ENCODE results near the gene BBC3.
"Not testable (repeated sequence)": the region's sequence is repeated elsewhere in the genome, so short reads cannot be mapped to it uniquely, and the experiment has no call there.

Gene BBC3

DNA sequence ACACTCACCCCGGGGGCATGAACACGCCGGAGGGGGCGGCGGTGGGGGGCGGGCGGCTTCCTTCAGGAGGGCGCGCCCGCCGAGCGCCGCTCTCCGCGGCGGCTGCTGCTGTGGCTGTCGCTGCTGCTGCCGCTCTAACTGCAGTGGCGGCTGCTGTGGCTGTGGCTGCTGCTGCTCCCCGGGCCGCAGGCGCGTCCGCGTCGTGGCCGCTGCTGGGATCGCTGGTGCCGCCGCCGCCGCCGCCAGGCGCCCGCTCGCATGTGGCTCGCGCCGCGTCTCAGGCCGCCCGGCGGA, at the start of gene BBC3:
Gene BBC3, minus strand, starts transcription at position 279 of the 294 bp plus-strand sequence. CDS start 2,768 bp downstream, outside the sequence.
- FAIRE-seq (no peak), DNase-seq (ENCODE audit: low spot score) (no peak)

DNA sequence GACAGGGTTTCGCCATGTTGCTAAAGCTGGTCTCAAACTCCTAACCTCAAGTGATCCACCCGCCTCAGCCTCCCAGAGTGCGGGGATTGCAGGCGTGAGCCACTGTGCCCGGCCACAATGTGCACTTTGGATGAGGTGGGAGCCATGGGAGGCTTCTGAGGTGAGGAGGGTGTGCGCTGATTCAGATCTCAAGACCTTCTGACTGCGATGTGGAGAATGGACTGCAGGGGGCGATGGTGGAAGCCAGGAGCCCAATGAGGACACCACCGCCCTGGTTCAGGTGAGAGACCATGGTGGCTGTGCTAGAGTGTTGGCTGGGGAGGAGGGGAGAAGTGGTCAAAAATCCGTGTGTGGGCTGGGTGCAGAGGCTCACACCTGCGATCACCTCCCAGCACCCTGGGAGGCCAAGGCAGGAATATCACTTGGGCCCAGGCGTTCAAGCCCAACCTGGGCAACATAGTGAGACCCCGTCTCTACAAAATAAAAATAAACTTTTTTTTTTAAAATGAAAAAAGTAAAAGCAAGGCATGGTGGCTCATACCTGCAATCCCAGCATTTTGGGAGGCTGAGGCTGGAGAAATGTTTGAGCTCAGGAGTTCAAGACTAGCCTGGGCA, 49.3 kb upstream of the BBC3 start:
- FAIRE-seq (no peak), DNase-seq (ENCODE audit: low spot score) (peak; percentile 36)

DNA sequence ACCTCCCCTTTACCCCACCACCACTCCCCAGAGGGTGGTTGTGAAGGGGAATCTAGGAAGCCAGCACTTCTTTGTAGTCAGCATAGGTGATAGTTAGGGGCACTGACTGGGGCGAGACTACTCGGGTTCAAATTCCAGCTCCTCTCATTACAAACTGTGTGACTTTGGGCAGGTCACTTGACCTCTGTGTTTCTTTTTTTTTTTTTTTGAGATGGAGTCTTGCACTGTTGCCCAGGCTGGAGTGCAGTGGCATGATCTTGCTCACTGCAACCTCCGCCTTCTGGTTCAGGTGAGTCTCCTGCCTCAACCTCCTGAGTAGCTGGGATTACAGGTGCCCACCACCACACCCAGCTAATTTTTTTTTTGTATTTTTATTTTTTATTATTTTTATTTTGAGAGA, 45.5 kb upstream of the BBC3 start:
- not testable (repeated sequence) for DNase-seq (ENCODE audit: low spot score); FAIRE-seq

DNA sequence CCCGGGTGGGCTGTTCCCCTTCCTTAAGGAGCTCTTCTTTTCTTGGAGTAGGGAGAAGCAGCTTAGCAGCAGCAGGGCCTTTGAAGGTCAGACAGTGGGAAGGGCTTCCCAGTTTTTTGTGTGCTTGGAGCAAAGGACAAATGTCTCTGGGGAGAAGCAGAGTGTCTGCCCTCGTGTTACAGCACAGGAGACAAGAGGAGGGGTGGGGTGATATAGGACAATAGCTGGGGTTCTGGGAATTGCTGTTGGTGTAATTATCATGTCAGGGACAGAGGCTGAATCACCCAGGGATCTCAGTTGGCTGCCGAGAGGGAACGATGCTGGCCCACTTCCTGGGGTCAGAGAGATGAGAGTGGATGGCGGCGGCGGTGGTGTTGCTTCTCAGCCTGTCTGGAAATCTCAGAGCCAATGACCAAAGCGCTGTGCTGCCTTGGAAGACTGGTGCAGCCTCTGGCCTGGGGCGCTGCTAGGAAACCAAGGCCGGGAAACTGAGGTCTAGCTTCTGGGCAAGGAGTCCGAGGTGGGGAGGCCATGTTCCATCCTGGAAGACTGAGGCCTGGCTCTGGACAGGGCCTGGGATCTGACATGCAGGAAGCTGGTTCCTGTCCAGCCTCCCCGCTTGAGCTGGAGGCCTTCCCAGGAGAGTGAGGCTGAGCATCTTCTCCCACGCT, 44.9 kb upstream of the BBC3 start:
- FAIRE-seq: no peak
- no peak for DNase-seq (ENCODE audit: low spot score)

DNA sequence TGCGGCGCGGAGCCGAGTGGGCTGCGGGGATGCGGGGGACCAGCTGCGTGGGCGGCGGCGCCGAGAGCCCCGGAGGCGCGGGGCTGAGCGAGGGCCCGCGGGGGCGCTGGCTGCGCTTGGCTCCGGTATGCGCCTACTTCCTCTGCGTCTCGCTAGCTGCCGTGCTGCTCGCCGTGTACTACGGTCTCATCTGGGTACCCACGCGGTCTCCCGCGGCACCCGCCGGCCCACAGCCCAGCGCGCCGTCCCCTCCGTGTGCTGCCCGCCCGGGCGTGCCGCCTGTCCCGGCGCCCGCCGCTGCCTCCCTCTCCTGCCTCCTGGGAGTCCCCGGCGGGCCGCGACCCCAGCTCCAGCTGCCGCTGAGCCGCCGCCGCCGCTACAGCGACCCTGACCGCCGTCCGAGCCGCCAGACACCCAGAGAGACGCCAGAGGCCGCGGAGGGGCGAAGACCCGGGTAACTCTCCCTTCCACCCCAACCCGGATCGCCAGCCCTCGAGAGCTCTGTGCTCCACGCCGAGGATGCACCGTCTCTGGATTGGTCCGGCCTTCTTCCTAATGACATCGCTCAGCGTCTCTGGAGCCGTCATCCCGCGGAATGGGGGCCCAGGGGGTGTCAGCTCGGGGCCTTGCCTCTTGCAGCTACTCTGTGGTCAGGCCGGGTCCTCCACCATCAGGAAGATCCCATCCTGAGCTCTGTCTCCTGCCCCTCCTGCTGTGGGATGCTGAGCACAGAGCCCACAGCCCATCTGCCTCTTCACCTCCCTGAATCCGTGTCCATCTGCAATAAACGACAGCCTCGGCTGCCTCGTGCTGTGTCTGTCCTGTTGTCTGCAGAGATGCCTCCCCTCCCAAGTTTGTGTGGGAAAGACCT, 44.1 kb upstream of the BBC3 start:
- no peak for FAIRE-seq
- no peak for DNase-seq (ENCODE audit: low spot score)

- FAIRE-seq (no peak), DNase-seq (ENCODE audit: low spot score) (peak; percentile 79)
Observed at GRCh38 chr19:47274071-47274890, 43.3 kb upstream of the BBC3 start, which contains the start of gene INAFM1. TSS of gene INAFM1 (plus strand) at chr19:47274885. CDS start at chr19:47274920, 35 bp downstream.

DNA sequence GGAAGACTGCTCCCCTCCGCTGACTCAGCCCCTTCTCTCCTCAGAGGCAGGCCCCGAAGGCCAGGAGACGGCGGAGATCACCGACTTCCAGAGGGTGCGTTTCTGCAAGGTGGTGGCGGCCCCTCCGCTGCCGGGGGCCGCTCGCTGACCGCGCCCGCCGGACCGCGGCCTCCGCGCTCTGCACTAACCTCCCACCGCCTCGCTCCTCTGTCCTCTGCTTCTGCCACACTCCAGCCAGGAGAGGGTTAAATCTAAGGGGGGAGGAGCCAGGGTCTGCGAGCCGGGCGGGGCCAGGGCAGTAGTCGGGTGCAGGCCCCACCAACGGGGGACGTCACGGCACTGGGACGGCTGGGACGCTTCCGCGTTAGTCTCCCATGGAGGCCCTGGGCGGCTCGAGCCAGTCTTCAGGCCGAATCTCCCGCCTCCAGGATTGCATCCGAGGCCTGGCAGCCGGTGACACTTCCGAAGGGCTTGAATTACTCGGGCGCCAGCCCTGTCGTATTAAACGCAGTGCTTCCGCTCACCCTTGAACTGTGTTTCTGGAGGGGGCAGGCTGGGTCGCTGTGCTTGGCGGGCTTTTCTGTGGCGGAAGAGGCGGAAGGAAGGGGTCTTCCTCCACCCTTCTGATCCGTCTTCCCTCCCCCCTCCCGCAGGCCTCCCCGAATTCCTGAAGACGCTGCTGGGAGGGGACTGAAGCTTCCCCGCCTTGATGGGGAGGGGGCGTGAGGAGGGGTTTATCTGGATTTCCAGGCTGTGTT, 42.5 kb upstream of the BBC3 start:
- FAIRE-seq (no peak), DNase-seq (ENCODE audit: low spot score) (peak; percentile 74)

- DNase-seq (ENCODE audit: low spot score) (no peak), FAIRE-seq (no peak)
Observed at GRCh38 chr19:47272448-47273312, 41.7 kb upstream of the BBC3 start.

DNA sequence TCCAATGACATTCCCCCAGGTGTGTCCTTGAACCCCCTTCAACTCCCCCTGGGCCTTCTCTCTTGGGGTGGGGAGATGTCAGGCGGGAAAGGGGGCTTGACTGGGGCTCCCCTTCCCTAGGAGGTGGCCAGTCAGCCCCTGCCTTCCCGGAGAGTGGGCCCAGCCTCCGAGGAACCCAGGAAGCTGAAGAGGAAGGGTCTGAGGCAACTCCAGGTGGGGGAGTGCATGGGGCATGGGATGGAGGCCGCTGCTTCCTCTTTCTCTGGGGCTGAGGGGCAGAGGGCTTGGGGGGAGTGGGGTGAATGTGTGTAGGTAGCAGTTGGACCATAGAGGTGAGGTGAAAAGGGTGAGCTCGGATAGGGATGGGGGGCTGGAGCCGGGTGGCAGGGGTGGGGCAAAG, 41.0 kb upstream of the BBC3 start:
- FAIRE-seq (no peak), DNase-seq (ENCODE audit: low spot score) (no peak)

DNA sequence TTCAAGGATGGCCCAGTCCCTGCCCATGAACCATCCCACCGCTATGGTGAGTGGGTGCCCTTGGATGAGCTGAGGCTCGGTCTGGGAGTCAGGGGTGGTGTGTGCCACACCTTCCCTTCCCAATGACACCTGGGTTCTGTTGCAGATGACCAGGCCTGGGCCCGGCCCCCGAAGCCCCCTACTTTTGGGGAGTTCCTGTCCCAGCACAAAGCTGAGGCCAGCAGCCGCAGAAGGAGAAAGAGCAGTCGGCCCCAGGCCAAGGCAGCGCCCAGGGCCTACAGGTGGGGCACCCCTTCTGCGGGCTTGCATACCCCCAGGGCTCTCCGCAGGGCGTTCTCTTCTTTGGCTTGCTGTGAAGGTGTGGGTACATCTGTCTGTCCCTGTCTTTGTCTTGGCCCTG, 39.4 kb upstream of the BBC3 start:
- no peak for DNase-seq (ENCODE audit: low spot score)
- FAIRE-seq: no peak

GRCh38 chr19:47269596-47269995, 38.6 kb upstream of the BBC3 start:
- FAIRE-seq: no peak
- no peak for DNase-seq (ENCODE audit: low spot score)

GRCh38 chr19:47268028-47268427, 37.0 kb upstream of the BBC3 start:
- DNase-seq (ENCODE audit: low spot score) (no peak), FAIRE-seq (no peak)

- FAIRE-seq (no peak), DNase-seq (ENCODE audit: low spot score) (no peak)
Observed at GRCh38 chr19:47267350-47267759, 36.4 kb upstream of the BBC3 start.

- FAIRE-seq: no peak
- no peak for DNase-seq (ENCODE audit: low spot score)
Observed at GRCh38 chr19:47266401-47266941, 35.5 kb upstream of the BBC3 start.

GRCh38 chr19:47264629-47265028, 33.6 kb upstream of the BBC3 start:
- DNase-seq (ENCODE audit: low spot score): no peak
- FAIRE-seq: no peak

GRCh38 chr19:47261946-47262793, 31.2 kb upstream of the BBC3 start:
- not testable (repeated sequence) for FAIRE-seq; DNase-seq (ENCODE audit: low spot score)

DNA sequence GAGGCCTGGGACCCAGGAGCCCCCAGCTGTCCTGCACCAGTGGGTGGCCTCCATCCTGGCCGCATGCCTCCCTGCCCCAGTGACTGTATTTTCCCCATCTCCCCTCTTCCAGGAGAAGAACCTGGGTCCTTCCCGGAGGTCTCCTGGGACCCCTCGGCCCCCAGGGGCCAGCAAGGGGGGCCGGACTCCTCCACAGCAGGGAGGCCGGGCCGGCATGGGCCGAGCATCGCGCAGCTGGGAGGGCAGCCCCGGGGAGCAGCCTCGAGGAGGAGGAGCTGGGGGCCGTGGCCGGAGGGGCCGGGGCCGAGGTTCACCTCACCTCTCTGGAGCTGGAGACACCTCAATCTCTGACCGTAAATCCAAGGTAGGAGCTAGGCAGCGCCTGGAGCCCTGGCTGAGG, 29.5 kb upstream of the BBC3 start:
- FAIRE-seq (no peak), DNase-seq (ENCODE audit: low spot score) (no peak)

GRCh38 chr19:47258895-47259555, 28.0 kb upstream of the BBC3 start:
- FAIRE-seq: no peak
- DNase-seq (ENCODE audit: low spot score): no peak

Measured in urothelium cell line (cell line).